Prostate gland (tissue), 2 donors: ENCODE results near the gene KRTAP4-9.

Source experiments
- POLR2A ChIP-seq: fragments of 450-650 bp; IDR thresholded peaks from one replicate; pipeline ENCODE4 v1.6.1; 2016; ENCODE audit warnings: antibody characterized with exemption, mild to moderate bottlenecking
- TF ChIP-seq, protein P1 (sequence below), 4 experiments: fragments of 200-600 bp in 2 of 4; fragments of 450-650 bp in 2 of 4; sonication (generic) in 2 of 4; IDR thresholded peaks; 1 replicate in 3 of 4; 2 replicates in 1 of 4; pipeline ENCODE4 v1.5.1; 2016 to 2019; ENCODE audit warnings: antibody characterized with exemption in 4 of 4, mild to moderate bottlenecking in 2 of 4, moderate library complexity in 2 of 4

GRCh38 chr17:41144846-41145245 is 39.7 kb downstream of the KRTAP4-9 start:
- TF ChIP-seq, protein P1, sequence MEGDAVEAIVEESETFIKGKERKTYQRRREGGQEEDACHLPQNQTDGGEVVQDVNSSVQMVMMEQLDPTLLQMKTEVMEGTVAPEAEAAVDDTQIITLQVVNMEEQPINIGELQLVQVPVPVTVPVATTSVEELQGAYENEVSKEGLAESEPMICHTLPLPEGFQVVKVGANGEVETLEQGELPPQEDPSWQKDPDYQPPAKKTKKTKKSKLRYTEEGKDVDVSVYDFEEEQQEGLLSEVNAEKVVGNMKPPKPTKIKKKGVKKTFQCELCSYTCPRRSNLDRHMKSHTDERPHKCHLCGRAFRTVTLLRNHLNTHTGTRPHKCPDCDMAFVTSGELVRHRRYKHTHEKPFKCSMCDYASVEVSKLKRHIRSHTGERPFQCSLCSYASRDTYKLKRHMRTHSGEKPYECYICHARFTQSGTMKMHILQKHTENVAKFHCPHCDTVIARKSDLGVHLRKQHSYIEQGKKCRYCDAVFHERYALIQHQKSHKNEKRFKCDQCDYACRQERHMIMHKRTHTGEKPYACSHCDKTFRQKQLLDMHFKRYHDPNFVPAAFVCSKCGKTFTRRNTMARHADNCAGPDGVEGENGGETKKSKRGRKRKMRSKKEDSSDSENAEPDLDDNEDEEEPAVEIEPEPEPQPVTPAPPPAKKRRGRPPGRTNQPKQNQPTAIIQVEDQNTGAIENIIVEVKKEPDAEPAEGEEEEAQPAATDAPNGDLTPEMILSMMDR (IDR thresholded peaks at IDR 0.05) = no peak
- no peak for TF ChIP-seq POLR2A
